SK-N-SH treated with all-trans-retinoic acid at 6 μM for 48 hours (cell line): ENCODE data around the gene RPRM.

Source experiments
- ARNTL ChIP-seq: fragments of 450-650 bp; formaldehyde crosslinking; IDR thresholded peaks from 2 replicates; pipeline ENCODE4 v1.5.0; 2020; ENCODE audit warnings: low read depth, mild to moderate bottlenecking, moderate library complexity, borderline replicate concordance
- TF ChIP-seq, protein P1 (sequence below): fragments of 250-450 bp; sonication (Bioruptor Pico); IDR thresholded peaks from 2 replicates; pipeline ENCODE4 v1.8.0; 2021; ENCODE audit warnings: low read depth, mild to moderate bottlenecking, moderate library complexity, borderline replicate concordance
- TF ChIP-seq, protein P2 (sequence below): fragments of 250-450 bp; sonication (Bioruptor Pico); IDR thresholded peaks from 2 replicates; pipeline ENCODE4 v1.5.0; 2020; ENCODE audit warnings: mild to moderate bottlenecking, moderate library complexity
- TF ChIP-seq, protein P3 (sequence below): fragments of 250-450 bp; sonication (Bioruptor Pico); IDR thresholded peaks from 2 replicates; pipeline ENCODE4 v1.8.0; 2020; ENCODE audit warnings: mild to moderate bottlenecking, moderate library complexity, borderline replicate concordance

DNA sequence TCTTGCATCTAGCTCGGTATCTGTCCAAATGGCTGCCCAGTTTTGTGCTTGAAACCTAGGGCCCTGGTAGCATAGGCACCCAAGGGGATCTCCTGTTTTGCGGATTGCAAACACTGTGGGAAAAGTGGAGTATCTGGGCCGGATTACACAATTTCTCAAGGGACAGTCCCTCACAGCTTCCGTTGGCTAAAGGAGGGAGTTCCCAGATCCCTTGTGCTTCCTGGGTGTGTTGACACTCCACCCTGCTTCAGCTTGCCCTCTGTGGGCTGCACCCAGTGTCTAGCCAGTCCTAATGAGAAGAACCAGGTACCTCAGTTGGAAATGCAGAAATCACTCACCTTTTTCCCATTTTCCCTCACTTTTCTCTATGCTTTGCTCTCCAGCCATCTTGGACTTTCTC, 35.5 kb downstream of the RPRM start:
- TF ChIP-seq, protein P1, sequence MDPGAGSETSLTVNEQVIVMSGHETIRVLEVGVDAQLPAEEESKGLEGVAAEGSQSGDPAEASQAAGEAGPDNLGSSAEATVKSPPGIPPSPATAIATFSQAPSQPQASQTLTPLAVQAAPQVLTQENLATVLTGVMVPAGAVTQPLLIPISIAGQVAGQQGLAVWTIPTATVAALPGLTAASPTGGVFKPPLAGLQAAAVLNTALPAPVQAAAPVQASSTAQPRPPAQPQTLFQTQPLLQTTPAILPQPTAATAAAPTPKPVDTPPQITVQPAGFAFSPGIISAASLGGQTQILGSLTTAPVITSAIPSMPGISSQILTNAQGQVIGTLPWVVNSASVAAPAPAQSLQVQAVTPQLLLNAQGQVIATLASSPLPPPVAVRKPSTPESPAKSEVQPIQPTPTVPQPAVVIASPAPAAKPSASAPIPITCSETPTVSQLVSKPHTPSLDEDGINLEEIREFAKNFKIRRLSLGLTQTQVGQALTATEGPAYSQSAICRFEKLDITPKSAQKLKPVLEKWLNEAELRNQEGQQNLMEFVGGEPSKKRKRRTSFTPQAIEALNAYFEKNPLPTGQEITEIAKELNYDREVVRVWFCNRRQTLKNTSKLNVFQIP (CRISPR knock-in tag), result no peak
- TF ChIP-seq, protein P2, sequence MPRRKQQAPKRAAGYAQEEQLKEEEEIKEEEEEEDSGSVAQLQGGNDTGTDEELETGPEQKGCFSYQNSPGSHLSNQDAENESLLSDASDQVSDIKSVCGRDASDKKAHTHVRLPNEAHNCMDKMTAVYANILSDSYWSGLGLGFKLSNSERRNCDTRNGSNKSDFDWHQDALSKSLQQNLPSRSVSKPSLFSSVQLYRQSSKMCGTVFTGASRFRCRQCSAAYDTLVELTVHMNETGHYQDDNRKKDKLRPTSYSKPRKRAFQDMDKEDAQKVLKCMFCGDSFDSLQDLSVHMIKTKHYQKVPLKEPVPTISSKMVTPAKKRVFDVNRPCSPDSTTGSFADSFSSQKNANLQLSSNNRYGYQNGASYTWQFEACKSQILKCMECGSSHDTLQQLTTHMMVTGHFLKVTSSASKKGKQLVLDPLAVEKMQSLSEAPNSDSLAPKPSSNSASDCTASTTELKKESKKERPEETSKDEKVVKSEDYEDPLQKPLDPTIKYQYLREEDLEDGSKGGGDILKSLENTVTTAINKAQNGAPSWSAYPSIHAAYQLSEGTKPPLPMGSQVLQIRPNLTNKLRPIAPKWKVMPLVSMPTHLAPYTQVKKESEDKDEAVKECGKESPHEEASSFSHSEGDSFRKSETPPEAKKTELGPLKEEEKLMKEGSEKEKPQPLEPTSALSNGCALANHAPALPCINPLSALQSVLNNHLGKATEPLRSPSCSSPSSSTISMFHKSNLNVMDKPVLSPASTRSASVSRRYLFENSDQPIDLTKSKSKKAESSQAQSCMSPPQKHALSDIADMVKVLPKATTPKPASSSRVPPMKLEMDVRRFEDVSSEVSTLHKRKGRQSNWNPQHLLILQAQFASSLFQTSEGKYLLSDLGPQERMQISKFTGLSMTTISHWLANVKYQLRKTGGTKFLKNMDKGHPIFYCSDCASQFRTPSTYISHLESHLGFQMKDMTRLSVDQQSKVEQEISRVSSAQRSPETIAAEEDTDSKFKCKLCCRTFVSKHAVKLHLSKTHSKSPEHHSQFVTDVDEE, result no peak
- TF ChIP-seq, protein P3, sequence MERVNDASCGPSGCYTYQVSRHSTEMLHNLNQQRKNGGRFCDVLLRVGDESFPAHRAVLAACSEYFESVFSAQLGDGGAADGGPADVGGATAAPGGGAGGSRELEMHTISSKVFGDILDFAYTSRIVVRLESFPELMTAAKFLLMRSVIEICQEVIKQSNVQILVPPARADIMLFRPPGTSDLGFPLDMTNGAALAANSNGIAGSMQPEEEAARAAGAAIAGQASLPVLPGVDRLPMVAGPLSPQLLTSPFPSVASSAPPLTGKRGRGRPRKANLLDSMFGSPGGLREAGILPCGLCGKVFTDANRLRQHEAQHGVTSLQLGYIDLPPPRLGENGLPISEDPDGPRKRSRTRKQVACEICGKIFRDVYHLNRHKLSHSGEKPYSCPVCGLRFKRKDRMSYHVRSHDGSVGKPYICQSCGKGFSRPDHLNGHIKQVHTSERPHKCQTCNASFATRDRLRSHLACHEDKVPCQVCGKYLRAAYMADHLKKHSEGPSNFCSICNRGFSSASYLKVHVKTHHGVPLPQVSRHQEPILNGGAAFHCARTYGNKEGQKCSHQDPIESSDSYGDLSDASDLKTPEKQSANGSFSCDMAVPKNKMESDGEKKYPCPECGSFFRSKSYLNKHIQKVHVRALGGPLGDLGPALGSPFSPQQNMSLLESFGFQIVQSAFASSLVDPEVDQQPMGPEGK (CRISPR knock-in tag), result no peak
- no peak for TF ChIP-seq ARNTL (CRISPR knock-in tag)
